GM12878 (cell line): ENCODE measurements around the gene AP5B1. TPM values are rescaled to one million over a fixed set of nuclear protein-coding genes. Genes with fewer than 3 reads are reported as not detected.

Source experiments
- ATF7 ChIP-seq: fragments of 450-650 bp; IDR thresholded peaks from 2 replicates; pipeline ENCODE4 v1.6.1; 2016; ENCODE audit warnings: low read depth, mild to moderate bottlenecking
- BCL11A ChIP-seq: IDR thresholded peaks from 2 replicates; pipeline ENCODE4 v1.6.1; 2011; ENCODE audit warnings: low read depth, low read length
- CBX5 ChIP-seq: sonication (generic); IDR thresholded peaks from 2 replicates; pipeline ENCODE4 v1.6.1; 2016; ENCODE audit warnings: low read depth, moderate library complexity, mild to moderate bottlenecking, inconsistent platforms
- CHD1 ChIP-seq: IDR thresholded peaks from 2 replicates; pipeline ENCODE4 v1.6.1; 2012; ENCODE audit warnings: low read depth, low read length, improper control_type of control experiment
- DPF2 ChIP-seq: fragments of 450-650 bp; IDR thresholded peaks from 2 replicates; pipeline ENCODE4 v1.6.1; 2017; ENCODE audit warnings: mild to moderate bottlenecking
- E2F8 ChIP-seq: fragments of 450-650 bp; IDR thresholded peaks from 2 replicates; pipeline ENCODE4 v1.6.1; 2018; ENCODE audit warnings: mild to moderate bottlenecking, low read depth, moderate library complexity; ENCODE audit not compliant: partially characterized antibody
- EGR1 ChIP-seq, 2 experiments: IDR thresholded peaks; 1 replicate in 1 of 2; 2 replicates in 1 of 2; pipeline ENCODE4 v1.6.1; 2011 to 2012; ENCODE audit warnings: low read depth in 2 of 2, low read length in 2 of 2, borderline replicate concordance in 1 of 2, mild to moderate bottlenecking in 1 of 2, moderate library complexity in 1 of 2
- ESRRA ChIP-seq: IDR thresholded peaks from 2 replicates; pipeline ENCODE4 v1.6.1; 2012; ENCODE audit warnings: mild to moderate bottlenecking, low read length, improper control_type of control experiment
- FOS ChIP-seq: IDR thresholded peaks from 3 replicates; pipeline ENCODE4 v1.6.1; 2011; ENCODE audit warnings: borderline replicate concordance; ENCODE audit not compliant: insufficient read length; ENCODE audit errors: extremely low read depth
- HDGF ChIP-seq: fragments of 450-650 bp; IDR thresholded peaks from 2 replicates; pipeline ENCODE4 v1.6.1; 2016; ENCODE audit warnings: antibody characterized with exemption
- HSF1 ChIP-seq: fragments of 150-350 bp; IDR thresholded peaks from 2 replicates; pipeline ENCODE4 v1.6.1; 2014; ENCODE audit warnings: mild to moderate bottlenecking, low read depth, low read length
- IKZF1 ChIP-seq: fragments of 450-650 bp; conservative IDR thresholded peaks from 2 replicates; pipeline ENCODE4 v1.6.1; 2017; ENCODE audit warnings: antibody characterized with exemption, mild to moderate bottlenecking
- IRF3 ChIP-seq: fragments of 450-650 bp; IDR thresholded peaks from 2 replicates; pipeline ENCODE4 v1.6.1; 2014; ENCODE audit warnings: mild to moderate bottlenecking
- MEF2B ChIP-seq: fragments of 450-650 bp; IDR thresholded peaks from 2 replicates; pipeline ENCODE4 v1.6.1; 2018; ENCODE audit warnings: mild to moderate bottlenecking, moderate library complexity; ENCODE audit not compliant: partially characterized antibody, poor library complexity, severe bottlenecking
- MXI1 ChIP-seq: fragments of 150-350 bp; IDR thresholded peaks from 2 replicates; pipeline ENCODE4 v1.6.1; 2011; ENCODE audit warnings: low read depth, mild to moderate bottlenecking, inconsistent platforms, low read length, improper control_type of control experiment
- NBN ChIP-seq: fragments of 450-650 bp; IDR thresholded peaks from 2 replicates; pipeline ENCODE4 v1.6.1; 2016
- NR2C2 ChIP-seq: IDR thresholded peaks from 2 replicates; pipeline ENCODE4 v1.6.1; 2011; ENCODE audit warnings: borderline replicate concordance, low read depth; ENCODE audit not compliant: control insufficient read depth, insufficient read length
- RBBP5 ChIP-seq: fragments of 200-600 bp; sonication (generic); conservative IDR thresholded peaks from 2 replicates; pipeline ENCODE4 v1.6.1; 2016
- SMARCA5 ChIP-seq: fragments of 450-650 bp; IDR thresholded peaks from 2 replicates; pipeline ENCODE4 v1.6.1; 2017; ENCODE audit warnings: mild to moderate bottlenecking
- SRF ChIP-seq, 2 experiments: IDR thresholded peaks; 2 replicates each; pipeline ENCODE4 v1.6.1; 2011; ENCODE audit warnings: low read depth in 2 of 2, low read length in 2 of 2, mild to moderate bottlenecking in 1 of 2, moderate library complexity in 1 of 2
- TAF1 ChIP-seq: IDR thresholded peaks from 2 replicates; pipeline ENCODE4 v1.6.1; 2011; ENCODE audit warnings: mild to moderate bottlenecking, low read depth, low read length, borderline replicate concordance
- ZNF217 ChIP-seq: fragments of 450-650 bp; IDR thresholded peaks from 2 replicates; pipeline ENCODE4 v1.6.1; 2017; ENCODE audit warnings: antibody characterized with exemption, mild to moderate bottlenecking
- ZNF24 ChIP-seq: fragments of 450-650 bp; IDR thresholded peaks from 2 replicates; pipeline ENCODE4 v1.6.1; 2017; ENCODE audit warnings: antibody characterized with exemption, mild to moderate bottlenecking
- ZNF274 ChIP-seq: IDR thresholded peaks from one replicate; pipeline ENCODE4 v1.8.0; 2011; ENCODE audit not compliant: insufficient read length, insufficient read depth
- ZZZ3 ChIP-seq: IDR thresholded peaks from 2 replicates; pipeline ENCODE4 v1.6.1; 2011; ENCODE audit warnings: low read depth; ENCODE audit not compliant: control insufficient read depth, insufficient read length
- polyA plus RNA-seq, 11 experiments: library from polyadenylated mRNA; depleted of rRNA in 4 of 11; unstranded in 6 of 11; stranded (reverse) in 5 of 11; fragments of >200 nt; fragmentation: Nextera tagmentation in 4 of 11; fragmentation: Illumina TruSeq in 1 of 11; extraction: Ambion mirVana in 4 of 11; extraction: Trizol in 1 of 11; gene quantifications; 1 replicate in 1 of 11; 2 replicates in 10 of 11; pipeline versions ENCODE4 v1.2.1 to v1.2.3, GENCODE V29; 2011 to 2016; ENCODE audit warnings: inconsistent platforms in 2 of 11, missing spikeins in 2 of 11, low read depth in 1 of 11
- total RNA-seq, 4 experiments: library from RNA; depleted of rRNA in 3 of 4; stranded (reverse); fragments of >200 nt in 3 of 4; fragmentation: Illumina TruSeq in 1 of 4; extraction: Trizol in 1 of 4; gene quantifications; 2 replicates each; pipeline versions ENCODE4 v1.2.1 to v1.2.3, GENCODE V29; 2013 to 2021

AP5B1 gene
- total and polyA plus RNA-seq, 10 of the 15 experiments (the other 5 are each of a cell fraction or from before 2014, with no cell fraction given) = 0.47 to 13.1 (median 4.8) TPM

- TF ChIP-seq FOS (no peak), CBX5 (no peak), BCL11A (no peak), ZNF24 (0 out of 2 replicates have a peak, but pooled peaks have one; percentile 5), HSF1 (no peak), TAF1 (no peak), CHD1 (no peak), ATF7 (no peak), MXI1 (peak; percentile 26; the same call in 1 of the 2 replicates), ZNF217 (peak; percentile 24; the same call in 1 of the 2 replicates), E2F8 (no peak), NBN (0 out of 2 replicates have a peak, but pooled peaks have one; percentile 12), IRF3 (no peak), SMARCA5 (peak; percentile 98), IKZF1 (peak; percentile 87), ESRRA (no peak), MEF2B (no peak), ZZZ3 (no peak), NR2C2 (no peak), HDGF (no peak), DPF2 (peak; percentile 90), EGR1 (IDR thresholded peaks at IDR 0.05; ENCODE audit: borderline replicate concordance in 1 of 2, low read depth in 2 of 2, low read length in 2 of 2) (no peak), SRF (IDR thresholded peaks at IDR 0.05; ENCODE audit: low read depth in 2 of 2, low read length in 2 of 2) (no peak), RBBP5 (no peak), ZNF274 (no peak)
Measured at GRCh38 chr11:65817835-65818680, 37.3 kb upstream of the AP5B1 start (continued).
